GM19035 (cell line): Measurements from ENCODE around the gene CLSTN2.

ENCODE experiments used
- ATAC-seq: cut with Tn5 transposase; IDR thresholded peaks from one replicate; pipeline ENCODE4 v1.9.1; 2021; ENCODE audit not compliant: unreplicated experiment

The CLSTN2 gene

GRCh38 chr3:140530131-140530530, 595.1 kb downstream of the CLSTN2 start:
- no peak for ATAC-seq

GRCh38 chr3:140530603-140531002, 595.6 kb downstream of the CLSTN2 start:
- no peak for ATAC-seq

DNA sequence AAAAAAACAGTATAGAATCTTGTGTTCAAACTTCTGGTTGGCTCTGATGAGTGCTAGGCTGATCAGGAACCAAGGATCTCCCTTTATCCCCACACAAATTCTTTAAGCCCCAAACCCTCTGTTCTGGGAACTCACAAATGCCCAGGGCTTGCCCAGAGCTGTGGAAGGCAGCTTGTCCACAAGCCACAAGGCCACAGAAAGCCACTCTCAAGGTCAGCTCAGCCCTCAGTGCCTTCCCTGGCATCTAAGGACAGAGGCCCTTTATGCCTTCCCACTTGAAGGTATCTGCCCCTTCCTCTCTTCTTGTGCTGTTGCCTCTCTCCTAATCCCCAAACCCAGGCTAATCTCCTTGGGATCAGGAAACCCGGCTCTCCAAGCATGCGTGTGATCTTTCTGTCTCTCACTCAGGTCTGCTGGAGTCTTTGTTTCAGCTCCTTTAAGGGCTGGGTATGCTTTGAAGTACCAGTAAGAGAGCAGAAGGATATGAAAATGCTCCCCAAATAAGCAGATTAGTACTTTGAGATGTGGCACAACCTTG, 597.9 kb downstream of the CLSTN2 start:
- ATAC-seq: no peak

DNA sequence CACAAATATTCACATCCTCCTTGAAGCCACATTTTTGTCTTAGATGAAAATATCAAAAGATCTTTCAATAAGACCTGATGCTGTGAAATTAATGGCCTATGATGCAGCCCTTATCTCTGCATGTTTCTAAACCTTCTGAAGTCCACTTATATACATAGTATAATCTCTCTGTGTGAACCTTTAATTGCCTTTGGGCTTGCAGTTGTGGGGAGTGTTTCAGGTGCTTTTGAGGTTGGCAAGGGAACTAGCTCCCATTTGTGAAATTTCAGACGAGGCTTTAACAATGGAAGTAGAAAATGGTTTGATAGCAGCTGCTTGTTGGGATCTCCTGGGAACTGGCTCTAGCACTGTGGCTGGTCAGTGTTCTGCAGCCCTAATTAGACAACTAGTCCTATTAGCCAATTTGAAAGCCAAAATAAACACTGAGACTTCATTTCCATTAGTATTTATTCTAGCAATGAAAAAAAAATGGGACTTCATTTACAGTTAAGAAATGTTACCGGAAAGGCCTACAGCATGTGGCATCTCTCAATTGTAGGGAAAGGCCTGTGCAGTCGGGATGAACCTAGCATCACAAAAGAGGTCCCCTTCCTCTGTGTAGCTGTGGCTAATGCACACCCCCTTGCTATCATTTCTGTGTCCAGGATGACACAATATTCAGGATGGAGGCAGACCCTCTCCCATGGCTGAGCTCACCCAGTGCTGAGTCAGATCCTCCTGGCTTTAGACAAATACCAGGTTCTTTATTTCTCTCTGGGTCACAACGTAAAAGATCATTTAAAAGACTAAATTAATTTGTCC, 602.1 kb downstream of the CLSTN2 start:
- ATAC-seq: no peak

- no peak for ATAC-seq
Observed at GRCh38 chr3:140537727-140538082, 602.7 kb downstream of the CLSTN2 start.

DNA sequence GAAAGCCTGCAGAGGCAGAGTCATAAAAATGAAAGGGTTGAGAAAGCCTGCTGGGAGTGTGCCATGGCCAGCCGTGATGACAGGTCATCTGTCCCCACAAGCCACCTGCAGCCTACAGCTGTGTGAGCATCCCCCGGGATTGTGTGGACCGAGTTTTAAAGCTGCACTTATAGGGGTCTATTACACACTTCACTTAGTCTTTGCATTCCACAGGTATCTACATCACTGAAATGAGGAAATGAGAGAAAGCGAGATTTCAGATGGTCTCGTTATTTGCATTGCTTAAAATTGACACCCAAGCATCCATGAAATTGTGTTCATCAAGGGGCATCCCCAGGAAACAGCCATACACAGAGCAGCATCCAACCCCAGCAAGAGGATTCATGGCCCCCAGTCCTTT, 605.3 kb downstream of the CLSTN2 start:
- ATAC-seq: no peak

DNA sequence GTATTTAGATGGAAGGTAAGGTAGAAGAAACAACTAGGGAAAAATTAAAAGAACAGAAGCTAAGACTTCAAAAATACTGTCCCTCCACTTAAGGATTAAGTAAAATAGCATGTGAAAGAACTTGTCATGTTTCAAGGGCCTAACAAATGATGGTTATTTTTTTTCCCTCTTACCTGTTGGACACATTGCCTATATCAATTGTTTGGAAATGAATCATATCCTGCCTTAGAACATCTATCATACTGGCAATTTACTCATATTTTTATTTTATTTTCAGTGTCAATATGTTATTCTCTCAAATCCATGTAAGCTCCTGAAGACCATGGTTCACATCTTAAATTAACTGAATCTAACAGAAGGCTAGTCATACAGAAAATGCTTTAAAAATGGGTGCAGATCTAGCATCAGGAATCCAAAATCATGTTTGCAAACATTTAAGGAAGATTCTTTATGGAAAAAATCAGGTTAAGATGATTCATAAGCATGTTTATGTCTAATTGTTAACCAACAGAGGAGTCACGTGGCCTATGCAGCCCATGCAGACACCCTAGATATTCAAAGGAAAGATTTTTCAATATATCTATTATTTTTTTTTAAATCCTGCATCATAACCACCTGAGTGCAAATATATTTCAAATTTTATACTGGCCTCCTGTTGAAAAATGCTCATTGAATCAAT, 607.1 kb downstream of the CLSTN2 start:
- ATAC-seq: no peak

- ATAC-seq: no peak
Observed at GRCh38 chr3:140545197-140545596, 610.2 kb downstream of the CLSTN2 start.

DNA sequence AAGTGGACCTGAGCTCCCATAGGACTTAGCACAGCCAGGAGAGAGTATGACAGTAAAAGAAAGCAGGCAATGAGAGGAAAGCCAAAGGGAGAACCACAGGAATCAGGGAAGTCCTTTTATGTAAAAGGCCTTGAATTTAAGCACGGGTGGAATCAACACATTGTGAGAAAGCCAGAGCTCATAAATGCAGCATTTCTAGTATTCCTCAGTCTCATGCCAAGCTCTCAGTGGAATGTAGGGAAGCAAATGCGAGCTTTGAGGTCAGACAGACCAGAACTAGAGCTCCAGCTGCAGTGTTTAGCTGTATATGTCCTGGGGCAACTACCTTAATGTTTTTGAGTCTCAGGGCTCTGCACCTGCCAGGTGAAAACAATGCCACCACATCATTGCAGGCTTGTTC, 610.8 kb downstream of the CLSTN2 start:
- no peak for ATAC-seq

DNA sequence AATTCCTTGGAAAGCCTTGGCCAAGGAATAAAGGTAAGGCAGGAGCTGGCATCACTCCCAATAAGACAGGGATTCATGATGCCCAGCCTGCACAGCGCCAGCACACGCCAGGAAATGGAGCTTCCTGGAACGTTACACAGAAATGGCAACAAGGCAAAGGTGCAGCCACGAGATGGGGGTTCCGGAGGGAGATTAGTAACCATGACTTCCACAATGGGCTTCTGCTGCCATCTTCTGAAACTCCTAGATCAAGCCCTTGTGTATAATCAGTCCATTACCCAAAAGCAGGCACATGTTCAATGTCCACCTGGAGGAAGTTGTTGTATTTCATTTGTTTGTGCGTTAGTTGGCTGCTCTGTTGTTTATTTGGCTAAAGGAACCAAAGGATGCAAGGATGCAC, 611.7 kb downstream of the CLSTN2 start:
- no peak for ATAC-seq

- no peak for ATAC-seq
Observed at GRCh38 chr3:140552403-140552802, 617.4 kb downstream of the CLSTN2 start.

GRCh38 chr3:140552898-140553297, 617.9 kb downstream of the CLSTN2 start:
- no peak for ATAC-seq

DNA sequence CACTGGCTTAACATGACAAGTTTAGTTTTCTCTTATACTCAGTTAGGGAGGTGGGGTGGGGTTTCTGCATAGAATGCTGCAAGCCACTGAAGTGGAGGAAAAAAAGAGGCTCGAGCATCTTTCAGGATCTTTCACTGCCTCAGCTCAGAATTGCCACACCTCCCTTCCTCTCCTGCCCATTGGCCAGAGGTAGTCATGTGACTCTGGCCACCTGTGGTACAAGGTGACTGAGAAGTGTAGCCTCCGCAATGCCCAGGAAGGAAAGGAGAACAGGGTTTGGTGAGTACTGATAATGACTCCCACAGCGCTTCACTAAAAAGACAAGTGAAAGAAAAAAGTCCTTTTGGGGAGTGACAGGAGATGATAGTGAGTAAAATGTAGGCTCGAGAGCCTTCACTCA, 618.6 kb downstream of the CLSTN2 start:
- no peak for ATAC-seq

DNA sequence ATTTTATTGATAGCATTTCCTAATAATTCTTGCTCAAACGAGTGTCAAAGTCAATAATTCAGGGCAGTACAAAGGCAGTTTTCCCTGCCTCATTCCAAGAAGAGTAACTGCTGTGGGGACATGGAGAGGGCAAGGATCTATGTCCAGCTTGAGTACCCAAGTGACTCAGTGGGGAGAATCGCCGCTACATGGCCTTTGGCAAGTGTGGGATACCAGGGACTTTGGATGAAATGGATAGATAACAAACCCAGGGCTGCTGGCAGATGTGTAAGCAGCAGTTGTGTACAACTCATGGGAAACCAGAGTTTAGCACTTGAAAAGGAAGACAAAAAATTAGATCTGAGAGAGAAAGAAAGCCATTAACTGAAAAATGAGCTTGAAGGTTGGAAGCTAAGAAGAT, 620.7 kb downstream of the CLSTN2 start:
- ATAC-seq: no peak

- ATAC-seq: no peak
Observed at GRCh38 chr3:140557476-140557875, 622.5 kb downstream of the CLSTN2 start.

DNA sequence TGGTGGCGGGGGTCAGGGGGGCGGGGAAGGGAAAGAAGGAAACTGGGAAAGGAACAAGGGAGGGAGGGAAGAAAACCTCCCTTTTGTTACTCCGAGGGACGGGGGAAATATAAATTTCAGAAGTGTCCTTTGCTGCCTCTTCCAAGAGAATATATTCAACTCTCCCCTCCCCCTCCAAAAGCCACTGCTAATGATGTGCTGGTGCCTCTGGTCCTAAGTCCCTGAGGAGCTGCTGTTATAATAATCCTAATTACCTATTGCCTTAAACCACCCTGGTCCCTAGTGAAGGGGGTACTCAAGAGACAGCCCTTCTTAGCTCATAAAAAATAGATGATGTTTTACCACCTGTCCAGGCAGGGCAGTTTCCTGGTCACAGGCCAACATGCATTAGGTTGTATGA, 624.6 kb downstream of the CLSTN2 start:
- ATAC-seq: no peak

GRCh38 chr3:140563206-140563760, 628.3 kb downstream of the CLSTN2 start:
- no peak for ATAC-seq

DNA sequence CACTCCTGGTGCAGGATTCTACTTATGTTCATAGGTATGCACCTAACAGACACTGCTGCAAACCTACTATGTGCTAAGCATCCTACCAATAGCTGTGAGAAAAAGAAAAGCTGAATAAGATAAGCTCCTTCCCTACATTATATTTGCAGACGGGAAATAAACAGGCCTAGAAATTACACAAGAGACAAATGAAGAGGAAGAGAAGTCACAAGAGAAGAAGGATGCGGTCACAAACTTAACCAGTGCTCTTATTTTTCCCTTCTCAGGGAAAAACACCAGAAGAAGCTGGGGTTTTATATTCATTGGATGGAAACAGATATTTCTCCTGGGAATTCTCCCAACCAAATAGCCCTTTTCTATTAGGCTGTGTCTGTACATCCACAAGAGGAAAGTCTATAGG, 633.1 kb downstream of the CLSTN2 start:
- no peak for ATAC-seq

GRCh38 chr3:140568842-140569520, 634.0 kb downstream of the CLSTN2 start:
- no peak for ATAC-seq

DNA sequence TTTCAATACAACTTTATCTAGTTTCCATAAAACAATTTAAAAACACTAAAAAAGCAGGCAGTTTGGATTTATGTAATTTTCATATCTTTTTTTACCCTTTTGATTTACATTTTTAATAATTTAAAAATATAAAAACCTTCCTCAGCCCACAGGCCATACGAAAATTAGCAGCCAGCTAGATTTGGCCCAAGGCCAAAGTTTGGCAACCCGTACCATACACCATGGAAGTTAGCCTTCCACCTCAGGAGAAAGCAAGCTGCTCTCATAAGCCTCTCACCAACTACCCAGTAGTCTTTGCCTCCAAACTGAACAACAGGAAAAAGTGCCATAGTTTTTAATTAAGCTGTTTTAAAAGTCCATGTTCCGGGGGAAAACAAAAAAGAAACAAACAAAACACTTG, 635.6 kb downstream of the CLSTN2 start:
- no peak for ATAC-seq

- no peak for ATAC-seq
Observed at GRCh38 chr3:140571836-140572235, 636.9 kb downstream of the CLSTN2 start.

DNA sequence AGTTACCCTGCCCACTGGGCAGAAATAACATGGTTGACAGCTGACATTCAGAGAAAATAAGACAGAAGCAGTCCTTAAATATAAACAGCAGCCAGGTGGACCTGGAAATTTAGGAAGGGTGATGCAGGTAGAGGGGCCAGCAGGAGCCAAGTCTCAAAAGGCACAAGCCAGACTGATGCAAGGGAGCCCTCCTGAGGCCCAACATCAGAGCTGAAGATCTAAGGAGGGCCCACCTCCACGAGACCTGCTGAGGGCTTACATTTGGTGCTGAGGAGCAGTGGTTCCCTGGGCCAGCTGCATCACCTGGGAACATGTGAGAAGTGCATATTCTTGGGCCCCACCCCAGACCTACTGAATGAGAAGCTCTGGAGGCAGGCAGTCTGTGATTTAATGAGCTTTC, 637.3 kb downstream of the CLSTN2 start:
- ATAC-seq: no peak
